Osteocyte (in vitro differentiated cells): ENCODE data around the gene ARHGAP9. TPM values are rescaled to one million over a fixed set of nuclear protein-coding genes. Genes with fewer than 3 reads are reported as not detected.
"Not testable (repeated sequence)": the region's sequence is repeated elsewhere in the genome, so short reads cannot be mapped to it uniquely, and the experiment has no call there.

ENCODE experiments used
- DNase-seq: peaks from one replicate; pipeline ENCODE4 v3.0.0; 2021; ENCODE audit warnings: mixed read lengths; ENCODE audit not compliant: unreplicated experiment; ENCODE audit errors: extremely low spot score
- H3K27ac Mint-ChIP-seq: one replicate; pipeline ENCODE4 v1.8.0; 2021; ENCODE audit warnings: mild to moderate bottlenecking, mixed read lengths; ENCODE audit not compliant: unreplicated experiment
- H3K27me3 Mint-ChIP-seq: one replicate; pipeline ENCODE4 v1.8.0; 2021; ENCODE audit warnings: mixed read lengths; ENCODE audit not compliant: unreplicated experiment
- H3K36me3 Mint-ChIP-seq: one replicate; pipeline ENCODE4 v1.8.0; 2021; ENCODE audit warnings: mixed read lengths; ENCODE audit not compliant: unreplicated experiment
- H3K4me1 Mint-ChIP-seq: one replicate; pipeline ENCODE4 v1.8.0; 2021; ENCODE audit warnings: mixed read lengths; ENCODE audit not compliant: unreplicated experiment
- H3K4me3 Mint-ChIP-seq: one replicate; pipeline ENCODE4 v1.8.0; 2021; ENCODE audit warnings: mild to moderate bottlenecking, moderate library complexity, mixed read lengths; ENCODE audit not compliant: unreplicated experiment
- H3K9me3 Mint-ChIP-seq: one replicate; pipeline ENCODE4 v1.8.0; 2021; ENCODE audit warnings: mixed read lengths; ENCODE audit not compliant: unreplicated experiment
- total RNA-seq: library from RNA; stranded (reverse); gene quantifications from 2 replicates; pipeline ENCODE4 v1.2.1, GENCODE V29; 2021
- TF ChIP-seq, protein P1 (sequence below): fragments of 200-600 bp; sonication (generic); IDR thresholded peaks from 2 replicates; pipeline ENCODE4 v1.5.0; 2021; ENCODE audit warnings: antibody characterized with exemption, mild to moderate bottlenecking, moderate library complexity

The ARHGAP9 gene
- total RNA-seq, 1 donor from 2014 or later, result 1.5 TPM

DNA sequence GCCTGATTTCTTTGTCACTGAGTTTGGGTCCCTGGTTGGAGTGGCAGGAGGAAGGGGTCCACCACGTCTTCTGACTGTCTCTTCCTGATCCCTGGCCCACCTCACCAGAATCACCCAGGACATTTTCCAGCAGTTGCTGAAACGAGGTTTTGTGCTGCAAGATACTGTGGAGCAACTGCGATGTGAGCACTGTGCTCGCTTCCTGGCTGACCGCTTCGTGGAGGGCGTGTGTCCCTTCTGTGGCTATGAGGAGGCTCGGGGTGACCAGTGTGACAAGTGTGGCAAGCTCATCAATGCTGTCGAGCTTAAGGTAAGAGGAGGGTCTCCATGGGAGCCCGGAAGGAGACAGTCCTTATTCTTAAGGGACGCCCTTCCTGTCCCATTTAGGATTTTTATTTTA lies 20.5 kb upstream of the ARHGAP9 start:
- no peaks in the 10 kb centered on the region for H3K9me3 Mint-ChIP-seq
- no peak for DNase-seq
- no peak overlapping the region for H3K4me3 Mint-ChIP-seq
- no peaks in the 10 kb centered on the region for H3K4me1 Mint-ChIP-seq
- TF ChIP-seq, protein P1, sequence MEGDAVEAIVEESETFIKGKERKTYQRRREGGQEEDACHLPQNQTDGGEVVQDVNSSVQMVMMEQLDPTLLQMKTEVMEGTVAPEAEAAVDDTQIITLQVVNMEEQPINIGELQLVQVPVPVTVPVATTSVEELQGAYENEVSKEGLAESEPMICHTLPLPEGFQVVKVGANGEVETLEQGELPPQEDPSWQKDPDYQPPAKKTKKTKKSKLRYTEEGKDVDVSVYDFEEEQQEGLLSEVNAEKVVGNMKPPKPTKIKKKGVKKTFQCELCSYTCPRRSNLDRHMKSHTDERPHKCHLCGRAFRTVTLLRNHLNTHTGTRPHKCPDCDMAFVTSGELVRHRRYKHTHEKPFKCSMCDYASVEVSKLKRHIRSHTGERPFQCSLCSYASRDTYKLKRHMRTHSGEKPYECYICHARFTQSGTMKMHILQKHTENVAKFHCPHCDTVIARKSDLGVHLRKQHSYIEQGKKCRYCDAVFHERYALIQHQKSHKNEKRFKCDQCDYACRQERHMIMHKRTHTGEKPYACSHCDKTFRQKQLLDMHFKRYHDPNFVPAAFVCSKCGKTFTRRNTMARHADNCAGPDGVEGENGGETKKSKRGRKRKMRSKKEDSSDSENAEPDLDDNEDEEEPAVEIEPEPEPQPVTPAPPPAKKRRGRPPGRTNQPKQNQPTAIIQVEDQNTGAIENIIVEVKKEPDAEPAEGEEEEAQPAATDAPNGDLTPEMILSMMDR, result no peak
- peaks cover 64% of the 10 kb centered on the region for H3K36me3 Mint-ChIP-seq
- H3K27ac Mint-ChIP-seq, result no peak overlapping the region
- no peaks in the 10 kb centered on the region for H3K27me3 Mint-ChIP-seq

DNA sequence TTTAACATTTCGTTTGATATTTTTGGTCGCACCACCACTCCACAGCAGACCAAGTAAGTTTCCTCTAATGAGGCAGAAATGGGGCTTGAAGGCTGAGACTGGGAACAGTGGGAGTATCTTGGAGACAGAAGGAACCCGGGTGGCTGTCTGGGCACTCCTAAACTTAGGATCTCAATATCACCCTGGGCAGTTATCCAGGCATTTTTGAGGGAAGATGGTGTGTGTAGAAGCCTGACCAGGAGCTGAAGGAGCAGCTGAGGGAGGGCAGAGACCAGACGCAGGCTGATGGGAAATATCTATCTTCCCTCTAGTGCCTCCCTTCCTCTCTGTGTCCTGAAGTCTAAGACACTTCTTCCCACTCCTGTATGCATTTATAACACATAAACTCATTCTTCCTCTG lies 18.9 kb upstream of the ARHGAP9 start:
- Mint-ChIP-seq H3K9me3 (no peaks in the 10 kb centered on the region), H3K4me3 (no peak overlapping the region), H3K27me3 (no peaks in the 10 kb centered on the region), H3K36me3 (peaks cover 56% of the 10 kb centered on the region), H3K27ac (no peak overlapping the region), H3K4me1 (no peaks in the 10 kb centered on the region)
- TF ChIP-seq, protein P1, result no peak
- DNase-seq, result no peak

DNA sequence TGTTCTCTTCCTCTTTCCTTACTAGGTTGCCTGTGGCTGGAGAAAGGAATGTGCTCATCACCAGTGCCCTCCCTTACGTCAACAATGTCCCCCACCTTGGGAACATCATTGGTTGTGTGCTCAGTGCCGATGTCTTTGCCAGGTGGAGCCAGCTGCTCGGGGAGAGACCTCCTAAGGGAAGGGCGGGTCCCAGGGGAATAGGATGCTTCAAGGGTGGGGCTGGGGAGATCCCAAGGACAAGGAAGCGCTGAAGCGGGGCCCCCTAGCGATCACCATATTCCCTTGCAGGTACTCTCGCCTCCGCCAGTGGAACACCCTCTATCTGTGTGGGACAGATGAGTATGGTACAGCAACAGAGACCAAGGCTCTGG lies 18.5 kb upstream of the ARHGAP9 start:
- Mint-ChIP-seq H3K36me3 (peaks cover 56% of the 10 kb centered on the region), H3K27me3 (no peaks in the 10 kb centered on the region), H3K27ac (no peak overlapping the region), H3K4me3 (no peak overlapping the region), H3K9me3 (no peaks in the 10 kb centered on the region), H3K4me1 (no peaks in the 10 kb centered on the region)
- TF ChIP-seq, protein P1, result no peak
- DNase-seq, result no peak

DNA sequence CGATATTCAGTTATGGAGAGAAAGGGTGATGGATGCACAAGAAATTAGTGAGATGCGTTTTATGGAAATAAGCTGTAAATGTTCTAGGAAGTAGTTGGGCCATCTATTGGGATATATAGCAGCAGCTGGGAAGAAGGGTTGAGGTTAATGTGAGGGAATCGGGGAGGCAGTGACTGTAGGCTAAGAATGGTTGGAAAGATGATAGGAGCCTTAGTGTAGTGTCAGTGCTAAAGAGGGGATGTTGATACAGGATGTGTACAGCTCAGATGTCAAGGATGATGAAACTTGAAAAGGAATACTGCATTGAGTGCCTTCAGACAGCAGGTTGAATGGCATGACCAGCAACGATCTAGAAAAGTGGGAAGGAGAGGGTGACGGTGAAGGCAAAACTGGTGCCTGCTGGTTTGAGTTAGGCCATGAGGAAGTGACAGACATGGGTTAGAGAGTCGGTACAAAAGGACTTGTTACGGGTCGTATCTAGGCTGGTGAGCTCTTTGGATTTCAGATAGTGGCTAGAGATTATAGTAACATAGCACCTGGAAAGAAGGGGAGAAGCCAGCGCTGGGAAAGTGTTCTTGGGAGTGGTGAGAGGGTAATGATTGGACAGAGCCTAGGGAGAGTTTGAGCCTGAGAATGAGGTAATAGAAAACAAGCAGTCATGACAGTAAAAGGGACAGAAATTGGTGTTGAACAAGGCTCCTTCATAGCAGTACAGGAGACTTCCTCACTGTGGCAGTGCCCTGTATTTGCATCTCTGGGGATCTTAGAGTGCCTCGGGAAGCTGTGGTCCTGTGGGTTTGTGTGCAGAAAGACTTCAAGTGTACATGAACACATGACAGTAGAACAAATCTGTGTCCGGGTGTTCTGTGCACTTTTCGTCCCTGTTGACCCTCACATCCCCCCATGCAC lies 17.8 kb upstream of the ARHGAP9 start:
- Mint-ChIP-seq H3K4me3 (no peak overlapping the region), H3K27ac (peak overlapping the region; percentile 31), H3K27me3 (no peaks in the 10 kb centered on the region), H3K36me3 (peaks cover 57% of the 10 kb centered on the region), H3K9me3 (no peaks in the 10 kb centered on the region), H3K4me1 (no peaks in the 10 kb centered on the region)
- no peak for DNase-seq
- TF ChIP-seq, protein P1, result no peak

DNA sequence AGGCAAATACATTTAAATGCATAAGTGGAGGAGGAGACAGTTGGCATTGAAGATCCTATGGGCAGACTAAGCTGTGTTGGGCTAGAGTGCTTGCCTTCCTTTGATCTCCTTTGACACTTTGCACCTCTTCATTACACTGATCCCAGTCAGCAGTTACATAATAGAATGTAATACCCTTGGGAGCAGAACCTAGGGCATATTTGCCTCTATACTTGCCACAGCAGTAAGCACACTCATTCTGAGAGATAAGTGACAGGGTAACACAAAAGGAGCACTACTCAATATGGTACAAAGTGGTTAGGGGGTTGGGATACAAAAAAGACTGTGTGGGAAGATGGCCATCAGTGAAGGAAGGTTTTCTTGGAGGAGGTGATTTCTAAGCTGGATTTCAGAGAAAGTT lies 17.2 kb upstream of the ARHGAP9 start:
- DNase-seq, result no peak
- H3K4me1 Mint-ChIP-seq, result no peaks in the 10 kb centered on the region
- H3K27ac Mint-ChIP-seq, result no peak overlapping the region
- no peaks in the 10 kb centered on the region for H3K9me3 Mint-ChIP-seq
- H3K27me3 Mint-ChIP-seq, result no peaks in the 10 kb centered on the region
- TF ChIP-seq, protein P1, result no peak
- H3K4me3 Mint-ChIP-seq, result no peak overlapping the region
- peaks cover 54% of the 10 kb centered on the region for H3K36me3 Mint-ChIP-seq

DNA sequence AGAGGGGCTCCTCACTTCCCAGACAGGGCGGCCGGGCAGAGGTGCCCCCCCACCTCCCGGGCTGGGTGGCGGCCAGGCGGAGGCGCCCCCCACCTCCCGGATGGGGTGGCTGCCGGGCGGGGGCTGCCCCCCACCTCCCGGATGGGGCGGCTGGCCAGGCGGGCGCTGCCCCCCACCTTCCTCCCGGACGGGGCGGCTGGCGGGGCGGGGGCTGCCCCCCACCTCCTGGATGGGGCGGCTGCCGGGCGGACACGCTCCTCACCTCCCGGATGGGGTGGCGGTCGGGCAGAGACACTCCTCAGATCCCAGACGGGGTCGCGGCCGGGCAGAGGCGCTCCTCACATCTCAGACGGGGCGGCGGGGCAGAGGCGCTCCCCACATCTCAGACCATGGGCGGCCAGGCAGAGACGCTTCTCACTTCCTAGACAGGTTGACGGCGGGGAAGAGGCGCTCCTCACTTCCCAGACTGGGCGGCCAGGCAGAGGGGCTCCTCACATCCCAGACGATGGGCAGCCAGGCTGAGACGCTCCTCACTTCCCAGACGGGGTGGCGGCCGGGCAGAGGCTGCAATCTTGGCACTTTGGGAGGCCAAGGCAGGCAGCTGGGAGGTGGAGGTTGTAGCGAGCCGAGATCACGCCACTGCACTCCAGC lies 15.5 kb upstream of the ARHGAP9 start:
- not testable (repeated sequence) for H3K27ac Mint-ChIP-seq, DNase-seq, H3K27me3 Mint-ChIP-seq, H3K9me3 Mint-ChIP-seq, H3K4me1 Mint-ChIP-seq, H3K4me3 Mint-ChIP-seq
- peaks cover 57% of the 10 kb centered on the region for H3K36me3 Mint-ChIP-seq
